ENCODE results near the gene CC2D1A.

DNA sequence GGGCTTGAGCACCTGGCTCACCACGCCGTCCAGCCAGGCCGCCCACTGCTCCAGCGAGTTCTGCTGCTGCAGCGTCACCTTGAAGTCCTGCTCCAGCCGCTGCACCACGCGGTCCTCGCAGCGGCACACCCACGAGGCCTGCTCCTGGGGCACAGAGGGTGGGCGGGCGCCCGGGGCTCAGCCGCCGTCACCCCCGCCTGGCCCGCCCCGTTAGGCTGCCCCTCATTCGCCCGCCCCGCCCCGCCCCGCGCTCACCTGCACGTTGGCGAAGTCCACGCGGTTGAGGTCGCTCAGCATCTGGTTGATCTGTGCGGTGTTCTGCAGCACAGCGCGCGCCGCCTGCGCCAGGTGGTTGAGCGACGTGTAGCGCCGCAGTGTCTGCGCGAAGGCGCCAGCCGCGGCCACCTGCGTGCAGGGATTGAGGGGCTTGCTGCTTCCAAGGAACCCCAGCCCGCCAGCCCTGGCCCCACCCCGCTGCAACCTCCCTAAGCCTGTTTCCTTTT is 57.7 kb downstream of the CC2D1A start:
- TF ChIP-seq, protein P1, sequence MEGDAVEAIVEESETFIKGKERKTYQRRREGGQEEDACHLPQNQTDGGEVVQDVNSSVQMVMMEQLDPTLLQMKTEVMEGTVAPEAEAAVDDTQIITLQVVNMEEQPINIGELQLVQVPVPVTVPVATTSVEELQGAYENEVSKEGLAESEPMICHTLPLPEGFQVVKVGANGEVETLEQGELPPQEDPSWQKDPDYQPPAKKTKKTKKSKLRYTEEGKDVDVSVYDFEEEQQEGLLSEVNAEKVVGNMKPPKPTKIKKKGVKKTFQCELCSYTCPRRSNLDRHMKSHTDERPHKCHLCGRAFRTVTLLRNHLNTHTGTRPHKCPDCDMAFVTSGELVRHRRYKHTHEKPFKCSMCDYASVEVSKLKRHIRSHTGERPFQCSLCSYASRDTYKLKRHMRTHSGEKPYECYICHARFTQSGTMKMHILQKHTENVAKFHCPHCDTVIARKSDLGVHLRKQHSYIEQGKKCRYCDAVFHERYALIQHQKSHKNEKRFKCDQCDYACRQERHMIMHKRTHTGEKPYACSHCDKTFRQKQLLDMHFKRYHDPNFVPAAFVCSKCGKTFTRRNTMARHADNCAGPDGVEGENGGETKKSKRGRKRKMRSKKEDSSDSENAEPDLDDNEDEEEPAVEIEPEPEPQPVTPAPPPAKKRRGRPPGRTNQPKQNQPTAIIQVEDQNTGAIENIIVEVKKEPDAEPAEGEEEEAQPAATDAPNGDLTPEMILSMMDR (IDR thresholded peaks at IDR 0.05 in 4 of 5, conservative IDR thresholded peaks at IDR 0.05 in 1 of 5) = no peak
- TF ChIP-seq POLR2A (IDR thresholded peaks at IDR 0.05) = no peak
